Measurements from ENCODE around the gene FLNB. TPM values are rescaled to one million over a fixed set of nuclear protein-coding genes. Genes with fewer than 3 reads are reported as not detected.
A peak's percentile ranks its signal among the peaks of the same experiment; 100 is the strongest.

The FLNB gene
- total and polyA plus RNA-seq, 2 of the 13 experiments (the other 11 are each of a cell fraction or from before 2014, with no cell fraction given) = 106 to 130 TPM

DNA sequence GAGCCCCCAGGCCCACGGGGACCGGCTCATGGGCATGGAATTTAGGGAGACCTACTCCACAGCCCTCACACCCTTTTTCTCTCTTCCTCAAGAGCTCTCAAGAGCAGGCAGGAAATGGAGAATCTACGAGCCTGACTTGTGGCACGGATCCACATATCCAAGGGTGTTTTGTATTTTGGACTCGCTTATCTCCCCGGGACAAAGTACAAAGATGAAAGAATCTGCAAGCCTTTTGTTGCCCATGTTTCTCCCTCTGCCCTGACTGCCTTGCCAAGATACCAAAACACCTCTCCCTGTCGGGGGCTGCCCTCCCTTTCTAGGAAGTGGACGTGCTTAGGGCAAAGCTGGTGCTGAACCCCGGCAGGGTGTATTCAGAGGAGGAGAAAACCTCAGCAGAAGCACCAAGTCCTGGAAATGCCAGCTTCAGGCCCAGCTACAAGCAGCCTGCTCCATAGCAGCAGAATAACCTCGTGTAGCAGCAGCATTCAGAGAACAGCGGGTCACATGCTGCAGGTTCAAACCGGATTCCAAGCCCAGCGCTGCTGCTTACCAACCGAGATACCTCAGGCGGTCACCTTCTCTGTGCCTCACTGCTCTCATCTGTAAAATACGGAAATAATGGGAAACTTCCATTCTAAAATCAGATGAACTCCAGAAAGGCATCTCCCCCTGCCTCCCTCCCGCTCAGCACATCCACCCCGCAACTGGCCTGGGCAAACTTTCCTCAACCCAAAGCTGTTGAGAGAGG lies 167.4 kb downstream of the FLNB start (continued):
- TF ChIP-seq ZFP82 (CRISPR knock-in tag; IDR thresholded peaks at IDR 0.05; ENCODE audit: borderline replicate concordance) (no peak), GATAD2A (CRISPR knock-in tag; IDR thresholded peaks at IDR 0.05) (peak; percentile 96), ZNF775 (CRISPR knock-in tag; IDR thresholded peaks at IDR 0.05; ENCODE audit: borderline replicate concordance) (no peak), GPBP1L1 (CRISPR knock-in tag; IDR thresholded peaks at IDR 0.05) (no peak), DR1 (CRISPR knock-in tag; IDR thresholded peaks at IDR 0.05) (no peak), NCOA5 (CRISPR knock-in tag; IDR thresholded peaks at IDR 0.05) (no peak), ZKSCAN5 (CRISPR knock-in tag; IDR thresholded peaks at IDR 0.05) (no peak; the same call in 1 of the 2 replicates), NR3C1 (CRISPR knock-in tag; IDR thresholded peaks at IDR 0.05) (no peak), ZNF615 (CRISPR knock-in tag; IDR thresholded peaks at IDR 0.05; ENCODE audit: borderline replicate concordance) (no peak), KDM4B (CRISPR knock-in tag; IDR thresholded peaks at IDR 0.05) (peak; percentile 51; the same call in 1 of the 2 replicates), IKZF5 (CRISPR knock-in tag; IDR thresholded peaks at IDR 0.05) (peak; percentile 57), ZBTB2 (CRISPR knock-in tag; IDR thresholded peaks at IDR 0.05; ENCODE audit: low read depth) (no peak), RARG (CRISPR knock-in tag; IDR thresholded peaks at IDR 0.05; ENCODE audit: low read depth) (no peak), RFX3 (CRISPR knock-in tag; IDR thresholded peaks at IDR 0.05) (peak; percentile 26; the same call in 1 of the 2 replicates), ZMYM4 (CRISPR knock-in tag; IDR thresholded peaks at IDR 0.05) (0 out of 2 replicates have a peak, but pooled peaks have one; percentile 55)
- TF ChIP-seq, protein P1, sequence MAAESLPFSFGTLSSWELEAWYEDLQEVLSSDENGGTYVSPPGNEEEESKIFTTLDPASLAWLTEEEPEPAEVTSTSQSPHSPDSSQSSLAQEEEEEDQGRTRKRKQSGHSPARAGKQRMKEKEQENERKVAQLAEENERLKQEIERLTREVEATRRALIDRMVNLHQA (CRISPR knock-in tag; IDR thresholded peaks at IDR 0.05) = no peak
- TF ChIP-seq, protein P2, sequence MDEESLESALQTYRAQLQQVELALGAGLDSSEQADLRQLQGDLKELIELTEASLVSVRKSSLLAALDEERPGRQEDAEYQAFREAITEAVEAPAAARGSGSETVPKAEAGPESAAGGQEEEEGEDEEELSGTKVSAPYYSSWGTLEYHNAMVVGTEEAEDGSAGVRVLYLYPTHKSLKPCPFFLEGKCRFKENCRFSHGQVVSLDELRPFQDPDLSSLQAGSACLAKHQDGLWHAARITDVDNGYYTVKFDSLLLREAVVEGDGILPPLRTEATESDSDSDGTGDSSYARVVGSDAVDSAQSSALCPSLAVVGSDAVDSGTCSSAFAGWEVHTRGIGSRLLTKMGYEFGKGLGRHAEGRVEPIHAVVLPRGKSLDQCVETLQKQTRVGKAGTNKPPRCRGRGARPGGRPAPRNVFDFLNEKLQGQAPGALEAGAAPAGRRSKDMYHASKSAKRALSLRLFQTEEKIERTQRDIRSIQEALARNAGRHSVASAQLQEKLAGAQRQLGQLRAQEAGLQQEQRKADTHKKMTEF (CRISPR knock-in tag; IDR thresholded peaks at IDR 0.05) = peak; percentile 86
- TF ChIP-seq, protein P3, sequence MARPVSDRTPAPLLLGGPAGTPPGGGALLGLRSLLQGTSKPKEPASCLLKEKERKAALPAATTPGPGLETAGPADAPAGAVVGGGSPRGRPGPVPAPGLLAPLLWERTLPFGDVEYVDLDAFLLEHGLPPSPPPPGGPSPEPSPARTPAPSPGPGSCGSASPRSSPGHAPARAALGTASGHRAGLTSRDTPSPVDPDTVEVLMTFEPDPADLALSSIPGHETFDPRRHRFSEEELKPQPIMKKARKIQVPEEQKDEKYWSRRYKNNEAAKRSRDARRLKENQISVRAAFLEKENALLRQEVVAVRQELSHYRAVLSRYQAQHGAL (CRISPR knock-in tag; IDR thresholded peaks at IDR 0.05; ENCODE audit: not compliant biosample characterization) = no peak
- TF ChIP-seq, protein P4, sequence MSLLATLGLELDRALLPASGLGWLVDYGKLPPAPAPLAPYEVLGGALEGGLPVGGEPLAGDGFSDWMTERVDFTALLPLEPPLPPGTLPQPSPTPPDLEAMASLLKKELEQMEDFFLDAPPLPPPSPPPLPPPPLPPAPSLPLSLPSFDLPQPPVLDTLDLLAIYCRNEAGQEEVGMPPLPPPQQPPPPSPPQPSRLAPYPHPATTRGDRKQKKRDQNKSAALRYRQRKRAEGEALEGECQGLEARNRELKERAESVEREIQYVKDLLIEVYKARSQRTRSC (CRISPR knock-in tag; IDR thresholded peaks at IDR 0.05; ENCODE audit: low read depth) = no peak
- TF ChIP-seq, protein P5, sequence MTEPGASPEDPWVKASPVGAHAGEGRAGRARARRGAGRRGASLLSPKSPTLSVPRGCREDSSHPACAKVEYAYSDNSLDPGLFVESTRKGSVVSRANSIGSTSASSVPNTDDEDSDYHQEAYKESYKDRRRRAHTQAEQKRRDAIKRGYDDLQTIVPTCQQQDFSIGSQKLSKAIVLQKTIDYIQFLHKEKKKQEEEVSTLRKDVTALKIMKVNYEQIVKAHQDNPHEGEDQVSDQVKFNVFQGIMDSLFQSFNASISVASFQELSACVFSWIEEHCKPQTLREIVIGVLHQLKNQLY (CRISPR knock-in tag; IDR thresholded peaks at IDR 0.05) = peak; percentile 29; the same call in 1 of the 2 replicates
